ENCODE results near the gene LIF. TPM values are rescaled to one million over a fixed set of nuclear protein-coding genes. Genes with fewer than 3 reads are reported as not detected.
A peak's percentile ranks its signal among the peaks of the same experiment; 100 is the strongest.

The LIF gene
- total and polyA plus RNA-seq, 2 donors (not counting 3 experiments of a cell fraction or from before 2014, with no cell fraction given): 0.12 to 0.27 TPM

DNA sequence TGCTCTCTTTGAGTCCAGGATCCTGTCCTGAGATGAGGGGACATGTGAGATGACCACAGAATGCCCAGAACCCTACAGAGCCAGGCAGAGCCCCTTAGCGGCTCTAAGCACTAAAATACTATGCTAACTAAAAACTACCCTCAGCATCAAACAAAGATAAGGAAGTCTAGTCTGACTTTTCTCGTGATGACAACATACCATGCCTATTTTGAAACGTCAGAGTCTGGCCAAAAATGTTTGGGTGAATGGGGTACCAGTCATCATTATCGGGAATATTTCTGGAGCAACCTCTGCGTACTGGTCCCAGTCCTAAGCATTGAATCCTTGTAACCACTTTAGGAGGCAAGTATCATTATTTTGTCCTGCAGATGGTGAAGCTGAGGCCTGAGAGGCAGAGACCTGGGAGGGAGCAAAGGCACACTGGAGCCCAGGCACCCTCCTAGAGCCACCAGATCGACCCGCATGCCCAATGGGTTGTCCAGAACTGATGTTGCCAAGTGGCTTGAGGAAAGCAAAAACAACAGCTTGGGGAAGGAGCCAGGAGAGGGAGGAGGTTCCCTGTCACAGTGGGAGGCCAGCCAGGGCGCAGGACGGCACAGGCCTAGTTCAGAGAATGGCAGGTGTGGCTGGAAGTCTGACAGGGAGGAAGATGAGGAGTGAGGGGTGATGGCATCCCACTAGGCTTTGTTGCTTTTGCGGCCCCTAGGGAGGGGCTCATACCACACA, 27.3 kb upstream of the LIF start:
- H3K4me1 ChIP-seq (ENCODE audit: control insufficient read depth, extremely low read depth, insufficient read depth, low read length): peaks cover 16% of the 10 kb centered on the region
- dilution Hi-C loops (cut with MboI; ENCODE audit: extremely low pct_ligation_motif_present, low sequenced_read_pairs): no loop called here

More for the DNA sequence above, 27.3 kb upstream of the LIF start:
- H3K9me1 ChIP-seq (replicated peaks; ENCODE audit: control insufficient read depth, extremely low read depth, insufficient read depth, low read length): no peaks in the 10 kb centered on the region
- H2AFZ ChIP-seq (ENCODE audit: low read depth, low read length): no peak overlapping the region
- intact Hi-C loops (cut with micrococcal nuclease): no loop called here
- no peak overlapping the region for H3K4me3 ChIP-seq (replicated peaks in 1 of 3; ENCODE audit: insufficient read depth in 1 of 3, low read depth in 1 of 3, low read length in 3 of 3)
- peak; percentile 12 for FAIRE-seq
- no peaks in the 10 kb centered on the region for H3K27me3 ChIP-seq (ENCODE audit: control insufficient read depth in 2 of 2, insufficient read depth in 2 of 2, low read length in 2 of 2)
- ChIA-PET POLR2A (no interaction called here), CTCF (no interaction called here)
- H3K4me2 ChIP-seq (ENCODE audit: insufficient read depth, low read length): no peak overlapping the region
- no peaks in the 10 kb centered on the region for H4K20me1 ChIP-seq (replicated peaks; ENCODE audit: control insufficient read depth, extremely low read depth, insufficient read depth, low read length)
- no peak overlapping the region for H3K9ac ChIP-seq (replicated peaks; ENCODE audit: extremely low read depth, insufficient read depth, low read length)
- no peak for TF ChIP-seq FOS (IDR thresholded peaks at IDR 0.05; ENCODE audit: borderline replicate concordance, insufficient read depth, low read length)
- no peak for TF ChIP-seq GATA2 (IDR thresholded peaks at IDR 0.05; ENCODE audit: insufficient read depth, insufficient read length, low read depth, low read length)
- TF ChIP-seq EZH2 (IDR thresholded peaks at IDR 0.05; ENCODE audit: borderline replicate concordance, low read depth, low read length, severe bottlenecking): no peak
- no peak for TF ChIP-seq POLR2AphosphoS5 (IDR thresholded peaks at IDR 0.05; ENCODE audit: insufficient read depth, low read depth, low read length)
- no peak for TF ChIP-seq JUN (IDR thresholded peaks at IDR 0.05; ENCODE audit: borderline replicate concordance, insufficient read depth, insufficient read length, low read depth)
- TF ChIP-seq, protein P1, sequence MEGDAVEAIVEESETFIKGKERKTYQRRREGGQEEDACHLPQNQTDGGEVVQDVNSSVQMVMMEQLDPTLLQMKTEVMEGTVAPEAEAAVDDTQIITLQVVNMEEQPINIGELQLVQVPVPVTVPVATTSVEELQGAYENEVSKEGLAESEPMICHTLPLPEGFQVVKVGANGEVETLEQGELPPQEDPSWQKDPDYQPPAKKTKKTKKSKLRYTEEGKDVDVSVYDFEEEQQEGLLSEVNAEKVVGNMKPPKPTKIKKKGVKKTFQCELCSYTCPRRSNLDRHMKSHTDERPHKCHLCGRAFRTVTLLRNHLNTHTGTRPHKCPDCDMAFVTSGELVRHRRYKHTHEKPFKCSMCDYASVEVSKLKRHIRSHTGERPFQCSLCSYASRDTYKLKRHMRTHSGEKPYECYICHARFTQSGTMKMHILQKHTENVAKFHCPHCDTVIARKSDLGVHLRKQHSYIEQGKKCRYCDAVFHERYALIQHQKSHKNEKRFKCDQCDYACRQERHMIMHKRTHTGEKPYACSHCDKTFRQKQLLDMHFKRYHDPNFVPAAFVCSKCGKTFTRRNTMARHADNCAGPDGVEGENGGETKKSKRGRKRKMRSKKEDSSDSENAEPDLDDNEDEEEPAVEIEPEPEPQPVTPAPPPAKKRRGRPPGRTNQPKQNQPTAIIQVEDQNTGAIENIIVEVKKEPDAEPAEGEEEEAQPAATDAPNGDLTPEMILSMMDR (IDR thresholded peaks at IDR 0.05; ENCODE audit: extremely low read depth in 1 of 2, insufficient read depth in 1 of 2, low read depth in 1 of 2, low read length in 2 of 2): no peak
- TF ChIP-seq MYC (IDR thresholded peaks at IDR 0.05; ENCODE audit: low read depth, low read length): no peak
- TF ChIP-seq POLR2A (IDR thresholded peaks at IDR 0.05; ENCODE audit: low read depth, low read length): no peak
- TF ChIP-seq, protein P2, sequence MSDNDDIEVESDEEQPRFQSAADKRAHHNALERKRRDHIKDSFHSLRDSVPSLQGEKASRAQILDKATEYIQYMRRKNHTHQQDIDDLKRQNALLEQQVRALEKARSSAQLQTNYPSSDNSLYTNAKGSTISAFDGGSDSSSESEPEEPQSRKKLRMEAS (IDR thresholded peaks at IDR 0.05; ENCODE audit: insufficient read depth, insufficient read length): no peak
- DNase-seq (ENCODE audit: low read depth, low spot score): no peak
- H3K27ac ChIP-seq (ENCODE audit: insufficient read depth, low read depth, low read length): no peak overlapping the region
- no peaks in the 10 kb centered on the region for H3K9me3 ChIP-seq (replicated peaks; ENCODE audit: control insufficient read depth, insufficient read depth, low read length)
- no TSS peak for BruUV-seq (replicated peaks)
- H3K36me3 ChIP-seq (ENCODE audit: control insufficient read depth in 2 of 2, extremely low read depth in 1 of 2, insufficient read depth in 2 of 2, low read length in 2 of 2): no peaks in the 10 kb centered on the region
- H3K79me2 ChIP-seq (ENCODE audit: control insufficient read depth, insufficient read depth, low read length): no peaks in the 10 kb centered on the region
